H1 (cell line): ENCODE measurements around the gene ZNF785. TPM values are rescaled to one million over a fixed set of nuclear protein-coding genes. Genes with fewer than 3 reads are reported as not detected.
A peak's percentile ranks its signal among the peaks of the same experiment; 100 is the strongest.

Experiments used
- CTCF ChIA-PET: fragments of 300-600 bp; sonication (Branson Sonifier 250); formaldehyde crosslinking; loops from one replicate; lab custom pipeline; 2021; ENCODE audit not compliant: partially characterized antibody; lab: Charles Lee
- POLR2A ChIA-PET: fragments of 300-600 bp; sonication (Branson Sonifier 250); formaldehyde crosslinking; loops from one replicate; lab custom pipeline; 2021; ENCODE audit warnings: inconsistent platforms; ENCODE audit not compliant: partially characterized antibody; lab: Charles Lee
- DNase-seq, 2 experiments: peaks; one replicate each; pipeline versions ENCODE4 v3.0.0 to v3.0.0-alpha.2; 2010 to 2022; ENCODE audit warnings: low spot score in 2 of 2, low read depth in 1 of 2, mixed read lengths in 1 of 2
- FAIRE-seq: peaks from 2 replicates; lab custom pipeline; 2011; peaks lifted over from hg19 to GRCh38; lab: Jason Lieb, UNC
- H2AFZ ChIP-seq: 2 replicates; pipeline ENCODE4 v1.8.1; 2012; ENCODE audit warnings: low read length, inconsistent platforms
- H2AK5ac ChIP-seq: 2 replicates; pipeline ENCODE4 v1.6.1; 2013; ENCODE audit warnings: low read depth, low read length
- H2BK120ac ChIP-seq: replicated peaks from 2 replicates; pipeline ENCODE3; 2013; ENCODE audit warnings: low read depth, low read length, inconsistent platforms
- H2BK12ac ChIP-seq: 2 replicates; pipeline ENCODE4 v1.6.1; 2013; ENCODE audit warnings: low read depth, low read length
- H2BK15ac ChIP-seq: 2 replicates; pipeline ENCODE4 v1.6.1; 2013; ENCODE audit warnings: low read length
- H2BK20ac ChIP-seq: 2 replicates; pipeline ENCODE4 v1.6.1; 2013; ENCODE audit warnings: low read length
- H2BK5ac ChIP-seq: 2 replicates; pipeline ENCODE4 v1.6.1; 2013; ENCODE audit warnings: low read depth, low read length
- H3K14ac ChIP-seq: 2 replicates; pipeline ENCODE4 v1.6.1; 2013; ENCODE audit warnings: inconsistent platforms; ENCODE audit not compliant: insufficient read length
- H3K18ac ChIP-seq: 2 replicates; pipeline ENCODE4 v1.6.1; 2013; ENCODE audit warnings: low read length; ENCODE audit errors: extremely low read depth
- H3K23ac ChIP-seq: 2 replicates; pipeline ENCODE4 v1.6.1; 2013; ENCODE audit warnings: inconsistent platforms; ENCODE audit not compliant: insufficient read length
- H3K23me2 ChIP-seq: 2 replicates; pipeline ENCODE4 v1.6.1; 2013; ENCODE audit warnings: low read depth, low read length
- H3K27ac ChIP-seq: 2 replicates; pipeline ENCODE4 v1.6.1; 2011; ENCODE audit warnings: low read depth, low read length, inconsistent platforms
- H3K27me3 ChIP-seq, 4 experiments: replicated peaks in 1 of 4; 1 replicate in 1 of 4; 2 replicates in 3 of 4; pipeline versions ENCODE4 v1.6.1 to v1.8.1; 2011 to 2013; ENCODE audit warnings: low read length in 3 of 4, mild to moderate bottlenecking in 3 of 4, inconsistent platforms in 2 of 4, mixed read lengths in 2 of 4, moderate library complexity in 1 of 4; ENCODE audit not compliant: control insufficient read depth in 3 of 4, insufficient read depth in 3 of 4; ENCODE audit errors: extremely low read depth in 1 of 4
- H3K36me3 ChIP-seq, 4 experiments: 2 replicates each; pipeline versions ENCODE4 v1.6.1 to v1.8.1; 2011 to 2013; ENCODE audit warnings: mild to moderate bottlenecking in 4 of 4, low read length in 3 of 4, moderate library complexity in 2 of 4, control low read depth in 1 of 4, inconsistent platforms in 1 of 4; ENCODE audit not compliant: insufficient read depth in 4 of 4, control insufficient read depth in 2 of 4
- H3K4ac ChIP-seq: replicated peaks from 2 replicates; pipeline ENCODE3; 2013; ENCODE audit warnings: low read length, low read depth, mixed read lengths, inconsistent platforms; ENCODE audit not compliant: insufficient read length
- H3K4me1 ChIP-seq, 4 experiments: replicated peaks in 1 of 4; 1 replicate in 1 of 4; 2 replicates in 3 of 4; pipeline versions ENCODE4 v1.6.1 to v1.8.1; 2011 to 2013; ENCODE audit warnings: low read length in 3 of 4, inconsistent platforms in 2 of 4, mixed read lengths in 1 of 4; ENCODE audit not compliant: insufficient read depth in 4 of 4, control insufficient read depth in 3 of 4
- H3K4me2 ChIP-seq, 2 experiments: 2 replicates each; pipeline versions ENCODE4 v1.6.1 to v1.8.1; 2011 to 2013; ENCODE audit warnings: low read depth in 2 of 2, low read length in 2 of 2, control low read depth in 1 of 2, inconsistent platforms in 1 of 2, mild to moderate bottlenecking in 1 of 2; ENCODE audit not compliant: insufficient read depth in 1 of 2
- H3K4me3 ChIP-seq, 4 experiments: fragments of 200-600, 300-600 bp in 1 of 4; sonication (generic), shearing (Covaris generic), sonication (Bioruptor Twin) in 1 of 4; 2 replicates each; pipeline versions ENCODE4 v1.5.1 to v1.8.1; 2011 to 2016; ENCODE audit warnings: low read length in 4 of 4, low read depth in 3 of 4, control low read depth in 2 of 4, inconsistent platforms in 2 of 4, mild to moderate bottlenecking in 2 of 4, mixed read lengths in 1 of 4, moderate library complexity in 1 of 4; ENCODE audit not compliant: insufficient read depth in 2 of 4; ENCODE audit errors: extremely low read depth in 1 of 4
- H3K56ac ChIP-seq: replicated peaks from 2 replicates; pipeline ENCODE3; 2013; ENCODE audit warnings: low read depth, mild to moderate bottlenecking, mixed read lengths, low read length, inconsistent platforms; ENCODE audit not compliant: insufficient read length
- H3K79me1 ChIP-seq: 2 replicates; pipeline ENCODE4 v1.6.1; 2013; ENCODE audit warnings: low read depth, low read length, control low read depth
- H3K79me2 ChIP-seq, 2 experiments: 2 replicates each; pipeline versions ENCODE4 v1.6.1 to v1.8.1; 2012 to 2013; ENCODE audit warnings: low read length in 2 of 2, mild to moderate bottlenecking in 2 of 2, inconsistent platforms in 1 of 2; ENCODE audit not compliant: insufficient read depth in 2 of 2, control insufficient read depth in 1 of 2
- H3K9ac ChIP-seq, 4 experiments: replicated peaks in 1 of 4; 1 replicate in 1 of 4; 2 replicates in 3 of 4; pipeline versions ENCODE4 v1.6.1 to v1.8.1; 2011 to 2013; ENCODE audit warnings: low read depth in 3 of 4, low read length in 3 of 4, control low read depth in 2 of 4, mild to moderate bottlenecking in 2 of 4, moderate library complexity in 2 of 4, inconsistent platforms in 1 of 4; ENCODE audit errors: extremely low read depth in 1 of 4
- H3K9me3 ChIP-seq, 2 experiments: 2 replicates each; pipeline versions ENCODE4 v1.6.1 to v1.8.1; 2012 to 2013; ENCODE audit warnings: mild to moderate bottlenecking in 2 of 2, moderate library complexity in 2 of 2, control low read depth in 1 of 2, inconsistent platforms in 1 of 2, low read depth in 1 of 2, low read length in 1 of 2, mixed read lengths in 1 of 2; ENCODE audit not compliant: insufficient read depth in 2 of 2
- H4K20me1 ChIP-seq, 2 experiments: replicated peaks in 1 of 2; 2 replicates each; pipeline versions ENCODE3 to v1.8.1; 2011 to 2013; ENCODE audit warnings: inconsistent platforms in 2 of 2, low read length in 2 of 2, mild to moderate bottlenecking in 1 of 2; ENCODE audit not compliant: insufficient read depth in 2 of 2, control insufficient read depth in 1 of 2
- H4K5ac ChIP-seq: 2 replicates; pipeline ENCODE4 v1.6.1; 2013; ENCODE audit warnings: low read length, low read depth, mixed read lengths, inconsistent platforms; ENCODE audit not compliant: insufficient read length
- H4K8ac ChIP-seq: 2 replicates; pipeline ENCODE4 v1.8.0; 2013; ENCODE audit warnings: mild to moderate bottlenecking, moderate library complexity, low read length, inconsistent platforms; ENCODE audit not compliant: insufficient read depth; ENCODE audit errors: extremely low read depth
- H4K91ac ChIP-seq: replicated peaks from 2 replicates; pipeline ENCODE3; 2013; ENCODE audit warnings: low read length, mixed read lengths, inconsistent platforms; ENCODE audit not compliant: insufficient read length
- JUN ChIP-seq: IDR thresholded peaks from 2 replicates; pipeline ENCODE4 v1.6.1; 2011; ENCODE audit warnings: low read depth, mild to moderate bottlenecking, improper control_type of control experiment, low read length
- WGBS, 2 experiments: shearing (Covaris generic) in 1 of 2; methylation state at CpG; one replicate each; pipeline versions ENCODE4 v1.1.6 to v1.1.7; 2013 to 2015; ENCODE audit warnings: low lambda C conversion rate in 2 of 2, mixed read lengths in 2 of 2, inconsistent platforms in 1 of 2, low coverage in 1 of 2, missing lambda C conversion rate in 1 of 2; ENCODE audit not compliant: insufficient replicate concordance in 2 of 2, insufficient coverage in 1 of 2, insufficient read length in 1 of 2; ENCODE audit errors: extremely low coverage in 1 of 2, missing lambda C conversion rate in 1 of 2; 5-methylcytosine and 5-hydroxymethylcytosine counted together
- polyA plus RNA-seq, 7 experiments: library from polyadenylated mRNA; depleted of rRNA in 3 of 7; stranded (reverse) in 5 of 7; unstranded in 2 of 7; fragments of >200 nt in 5 of 7; fragments of 200-250 nt in 2 of 7; gene quantifications; 1 replicate in 5 of 7; 2 replicates in 1 of 7; 4 replicates in 1 of 7; pipeline versions ENCODE4 v1.2.1 to v1.2.3, GENCODE V29; 2011 to 2013; ENCODE audit warnings: missing spikeins in 2 of 7, mixed read lengths in 2 of 7
- total RNA-seq: library from RNA; stranded (reverse); fragmentation: NEBNext Ultra II Directional; extraction: Animal tissue kit (Norgen Biotek cat#: 25700); gene quantifications from 2 replicates; pipeline ENCODE4 v1.2.1, GENCODE V29; 2021

ZNF785 gene
- total and polyA plus RNA-seq, 2 of the 8 experiments (the other 6 are each of a cell fraction or from before 2014, with no cell fraction given) = 8.6 to 12.9 TPM

DNA sequence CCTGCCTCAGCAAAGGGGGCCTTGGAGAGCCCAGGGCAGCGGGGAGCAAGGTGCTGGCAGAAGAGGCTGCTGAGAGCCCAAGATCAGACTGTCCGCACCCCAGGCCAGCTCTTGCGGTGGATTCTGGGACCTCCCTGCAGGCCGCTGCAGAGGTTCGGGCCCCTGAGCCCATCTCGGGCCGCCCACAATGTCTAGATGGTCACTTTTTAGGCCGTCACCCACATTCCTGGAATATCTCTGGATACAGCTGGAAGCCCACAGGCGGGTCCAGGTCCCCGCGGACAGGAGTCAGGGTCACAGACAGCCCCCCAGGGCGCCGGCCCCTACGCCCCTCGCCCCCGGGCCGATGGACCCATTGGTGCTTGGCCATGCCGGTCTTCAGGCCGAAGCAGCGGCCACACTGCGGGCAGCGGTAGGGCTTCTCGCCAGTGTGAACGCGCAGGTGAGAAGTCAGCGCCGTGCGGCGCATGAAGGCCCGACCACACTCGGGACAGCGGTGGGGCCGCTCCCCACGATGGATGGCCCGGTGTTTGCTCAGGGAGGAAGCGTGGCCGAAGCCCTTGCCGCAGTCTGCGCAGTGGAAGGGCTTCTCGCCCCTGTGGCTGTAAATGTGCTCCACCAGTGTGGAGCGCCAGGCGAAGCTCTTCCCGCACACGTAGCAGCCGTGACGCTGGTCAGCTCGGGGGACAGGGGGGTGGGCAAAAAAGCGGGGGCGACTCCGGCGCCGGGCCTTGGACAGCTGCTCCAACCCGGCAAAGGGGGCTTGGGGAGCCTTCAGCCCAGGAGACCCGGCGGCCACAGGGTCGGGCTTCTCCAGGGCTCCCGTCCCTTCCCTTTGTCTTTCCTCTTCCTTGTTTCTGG, 53.0 kb downstream of the ZNF785 start:
- DNase-seq = no peak
- H2BK5ac ChIP-seq = no peak overlapping the region
- H3K4me3 ChIP-seq = no peak overlapping the region
- peaks cover 0 to 4% of the 10 kb centered on the region in 2 experiments; a peak in 1 of 4 replicates for H3K79me2 ChIP-seq
- peaks cover 2% of the 10 kb centered on the region for H3K79me1 ChIP-seq
- 97% methylated on average over 41 of the region's 57 CpGs; no CpG with 5 or more reads in 1 of the 2 experiments for WGBS, 2 experiments
- peak overlapping the region; percentile 53; the same call in 1 of the 2 replicates for H4K8ac ChIP-seq
- no peak overlapping the region for H2AFZ ChIP-seq
- no peak for TF ChIP-seq JUN
- TF ChIP-seq, all 59 proteins: peak for 0
- ChIA-PET CTCF (no interaction called here), POLR2A (interaction anchor here (0.8 to 3.4 kb wide), 5 partner anchors 9 to 108 kb away, joined by 3 to 26 read pairs (median 5); partner anchors contain the start of gene ZNF688)
- Histone ChIP-seq H3K9me3 (no peaks in the 10 kb centered on the region), H3K4me1 (peaks cover 6 to 10% (median 7%) of the 10 kb centered on the region in 4 experiments), H3K56ac (no peak overlapping the region), H3K4me2 (no peak overlapping the region; a peak in 1 of 4 replicates), H3K4ac (no peak overlapping the region), H3K23me2 (peaks cover 7% of the 10 kb centered on the region), H2BK20ac (no peak overlapping the region), H2BK15ac (no peak overlapping the region), H3K23ac (no peak overlapping the region), H4K20me1 (peaks cover 0 to 5% of the 10 kb centered on the region in 2 experiments), H3K27me3 (no peaks in the 10 kb centered on the region), H3K14ac (no peak overlapping the region), H4K5ac (no peak overlapping the region), H3K18ac (no peak overlapping the region), H4K91ac (no peak overlapping the region), H2BK120ac (no peak overlapping the region), H2AK5ac (no peak overlapping the region), H3K27ac (no peak overlapping the region), H3K36me3 (peaks cover 0 to 8% (median 2%) of the 10 kb centered on the region in 4 experiments; a peak in 2 of 8 replicates), H3K9ac (no peak overlapping the region), H2BK12ac (no peak overlapping the region)
- no peak for FAIRE-seq
